K562 (cell line): Measurements from ENCODE around the gene CMTR1. TPM values are rescaled to one million over a fixed set of nuclear protein-coding genes. Genes with fewer than 3 reads are reported as not detected.
A peak's percentile ranks its signal among the peaks of the same experiment; 100 is the strongest.

ENCODE experiments used
- ATAC-seq: fragments of 200-7000 bp; cut with Tn5 transposase; 3 replicates; pipeline ENCODE4 v1.9.1; 2020; ENCODE audit warnings: moderate library complexity
- BruUV-seq: library from RNA; stranded (reverse); fragments of 400-500 nt; replicated peaks from 2 replicates; lab custom pipeline; 2021; lab: Mats Ljungman, UMichigan
- CTCF ChIA-PET: fragments of 300-600 bp; formaldehyde crosslinking; extraction: SDS; loops from one replicate; lab custom pipeline; 2021; ENCODE audit warnings: low intra/inter-chr PET ratio; lab: Yijun Ruan, JAX
- POLR2A ChIA-PET: fragments of 300-600, 350-650 bp; sonication (Branson Sonifier 250); formaldehyde crosslinking; extraction: SDS; loops from one replicate; lab custom pipeline; 2021; ENCODE audit warnings: antibody characterized with exemption, inconsistent platforms; lab: Yijun Ruan, JAX
- DNase-seq, 4 experiments: peaks; one replicate each; pipeline versions ENCODE4 v3.0.0 to v3.0.0-alpha.2; 2011 to 2018; ENCODE audit warnings: low spot score in 3 of 4, mixed read lengths in 3 of 4; ENCODE audit errors: extremely low read depth in 1 of 4
- FAIRE-seq: peaks from 2 replicates; lab custom pipeline; 2011; peaks lifted over from hg19 to GRCh38; lab: Jason Lieb, UNC
- H2AFZ ChIP-seq: 2 replicates; pipeline ENCODE4 v1.6.0; 2011; ENCODE audit warnings: low read depth, low read length, control low read depth, inconsistent platforms
- H3K27ac ChIP-seq: fragments of 200-600 bp; 3 replicates; pipeline ENCODE4 v1.8.0; 2011; ENCODE audit warnings: low read depth, mild to moderate bottlenecking, control low read depth, inconsistent platforms, low read length, moderate library complexity, mixed read lengths; ENCODE audit errors: extremely low read depth
- H3K27me3 ChIP-seq, 2 experiments: fragments of 300-600 bp in 1 of 2; 2 replicates in 1 of 2; 3 replicates in 1 of 2; pipeline versions ENCODE4 v1.6.0 to v1.8.0; 2011; ENCODE audit warnings: inconsistent platforms in 2 of 2, low read length in 2 of 2, mild to moderate bottlenecking in 1 of 2, mixed read lengths in 1 of 2, moderate library complexity in 1 of 2; ENCODE audit not compliant: control insufficient read depth in 2 of 2, insufficient read depth in 2 of 2
- H3K36me3 ChIP-seq: fragments of 300-600 bp; 3 replicates; pipeline ENCODE4 v1.8.0; 2011; ENCODE audit warnings: mild to moderate bottlenecking, low read length, inconsistent platforms; ENCODE audit not compliant: control insufficient read depth, insufficient read depth
- H3K4me1 ChIP-seq, 2 experiments: fragments of 200-600 bp in 1 of 2; replicated peaks in 1 of 2; 2 replicates in 1 of 2; 3 replicates in 1 of 2; pipeline versions ENCODE4 v1.5.1 to v1.8.0; 2011; ENCODE audit warnings: inconsistent platforms in 2 of 2, low read length in 2 of 2, mild to moderate bottlenecking in 1 of 2, mixed read lengths in 1 of 2, moderate library complexity in 1 of 2; ENCODE audit not compliant: control insufficient read depth in 2 of 2, insufficient read depth in 2 of 2
- H3K4me2 ChIP-seq: 2 replicates; pipeline ENCODE4 v1.6.1; 2011; ENCODE audit warnings: low read length, control low read depth, inconsistent platforms, mixed read lengths; ENCODE audit not compliant: insufficient read depth
- H3K4me3 ChIP-seq: fragments of 200-600 bp; sonication (generic), shearing (Covaris generic); 2 replicates; pipeline ENCODE4 v1.5.1; 2016; ENCODE audit warnings: control low read depth, inconsistent platforms
- H3K79me2 ChIP-seq: fragments of 200-600 bp; 3 replicates; pipeline ENCODE4 v1.8.0; 2011; ENCODE audit warnings: low read length, inconsistent platforms; ENCODE audit not compliant: control insufficient read depth, insufficient read depth
- H3K9ac ChIP-seq, 2 experiments: 2 replicates each; pipeline versions ENCODE4 v1.6.0 to v1.6.1; 2011; ENCODE audit warnings: low read depth in 2 of 2, low read length in 2 of 2, control low read depth in 1 of 2, inconsistent platforms in 1 of 2, mild to moderate bottlenecking in 1 of 2, mixed read lengths in 1 of 2; ENCODE audit not compliant: insufficient read depth in 1 of 2
- H3K9me1 ChIP-seq: one replicate; pipeline ENCODE4 v1.6.0; 2011; ENCODE audit warnings: inconsistent platforms, mild to moderate bottlenecking, low read length, moderate library complexity; ENCODE audit not compliant: control insufficient read depth, insufficient read depth
- H3K9me3 ChIP-seq: replicated peaks from 2 replicates; pipeline ENCODE4 v1.5.1; 2011; ENCODE audit warnings: low read depth, low read length, inconsistent platforms; ENCODE audit not compliant: control insufficient read depth, insufficient read depth
- H4K20me1 ChIP-seq: replicated peaks from 2 replicates; pipeline ENCODE4 v1.6.1; 2011; ENCODE audit warnings: low read length, inconsistent platforms, mixed read lengths; ENCODE audit not compliant: control insufficient read depth, insufficient read depth
- CBFA2T3 ChIP-seq: fragments of 450-650 bp; IDR thresholded peaks from 2 replicates; pipeline ENCODE4 v1.6.1; 2017
- CBX3 ChIP-seq, 2 experiments: IDR thresholded peaks; 1 replicate in 1 of 2; 2 replicates in 1 of 2; pipeline ENCODE4 v1.6.1; 2012; ENCODE audit warnings: inconsistent platforms in 2 of 2, low read length in 2 of 2, borderline replicate concordance in 1 of 2, control low read depth in 1 of 2
- EHMT2 ChIP-seq: fragments of 450-650 bp; IDR thresholded peaks from 2 replicates; pipeline ENCODE4 v1.6.1; 2018; ENCODE audit warnings: antibody characterized with exemption
- HNRNPLL ChIP-seq: fragments of 200-400 bp; formaldehyde crosslinking; IDR thresholded peaks from 2 replicates; pipeline ENCODE4 v1.6.1; 2017; ENCODE audit warnings: low read length, low read depth, mild to moderate bottlenecking; ENCODE audit not compliant: poor library complexity, severe bottlenecking
- NCOA1 ChIP-seq: fragments of 450-650 bp; IDR thresholded peaks from 2 replicates; pipeline ENCODE4 v1.6.1; 2016; ENCODE audit warnings: low read depth
- SMAD4 ChIP-seq: fragments of 250-450 bp; sonication (Bioruptor Pico); conservative IDR thresholded peaks from 2 replicates; pipeline ENCODE4 v1.8.0; 2021; ENCODE audit warnings: inconsistent platforms, mild to moderate bottlenecking, moderate library complexity
- ZNF197 ChIP-seq: fragments of 200-800 bp; sonication (Bioruptor generic); IDR thresholded peaks from 2 replicates; pipeline ENCODE4 v1.6.1; 2016; ENCODE audit warnings: low read depth, missing genetic modification characterization, missing compliant biosample characterization
- ZNF644 ChIP-seq: fragments of 200-800 bp; sonication (Bioruptor generic); IDR thresholded peaks from 2 replicates; pipeline ENCODE4 v1.6.1; 2016; ENCODE audit warnings: low read depth, missing genetic modification characterization, missing compliant biosample characterization
- ZNF766 ChIP-seq: fragments of 200-800 bp; sonication (Bioruptor generic); conservative IDR thresholded peaks from 2 replicates; pipeline ENCODE4 v1.6.1; 2016; ENCODE audit warnings: missing genetic modification characterization, missing compliant biosample characterization
- WGBS: fragments of 100-300 bp; shearing (Covaris generic); methylation state at CpG from one replicate; pipeline ENCODE4 v1.1.6; 2016; ENCODE audit warnings: low coverage, mixed read lengths; ENCODE audit not compliant: insufficient coverage; ENCODE audit errors: missing lambda C conversion rate; 5-methylcytosine and 5-hydroxymethylcytosine counted together
- in situ Hi-C: fragments of 300-500 bp; cut with MboI; formaldehyde crosslinking; loops from 4 replicates; pipeline ENCODE4 v1.15.0; 2018; ENCODE audit warnings: inconsistent platforms, mixed read lengths
- intact Hi-C: fragments of 100-400 bp; cut with micrococcal nuclease; formaldehyde crosslinking; loops from 2 replicates; pipeline ENCODE4 v1.14.2; 2022
- polyA plus RNA-seq, 8 experiments: library from polyadenylated mRNA; depleted of rRNA in 4 of 8; stranded (reverse) in 5 of 8; unstranded in 3 of 8; fragments of >200 nt; fragmentation: Nextera tagmentation in 2 of 8; fragmentation: Illumina TruSeq in 1 of 8; extraction: Ambion mirVana in 2 of 8; extraction: Trizol in 1 of 8; gene quantifications; 2 replicates each; pipeline versions ENCODE4 v1.2.1 to v1.2.3, GENCODE V29; 2011 to 2014; ENCODE audit warnings: inconsistent platforms in 1 of 8, missing spikeins in 1 of 8
- total RNA-seq, 7 experiments: library from RNA; depleted of rRNA in 6 of 7; stranded (reverse); fragments of >200 nt in 6 of 7; fragmentation: Illumina TruSeq in 2 of 7; extraction: Trizol in 2 of 7; gene quantifications; 2 replicates each; pipeline versions ENCODE4 v1.2.1 to v1.2.3, GENCODE V29; 2011 to 2021; ENCODE audit warnings: low replicate concordance in 1 of 7
- TF ChIP-seq, protein P1 (sequence below): fragments of 450-650 bp; conservative IDR thresholded peaks from 2 replicates; pipeline ENCODE4 v1.6.1; 2016; ENCODE audit warnings: missing genetic modification characterization, low read depth, mild to moderate bottlenecking, missing compliant biosample characterization, moderate library complexity
- TF ChIP-seq, protein P2 (sequence below), 2 experiments: fragments of 450-650 bp; formaldehyde crosslinking in 1 of 2; IDR thresholded peaks; 2 replicates each; pipeline versions ENCODE4 v1.4.0 to v1.6.1; 2014 to 2020; ENCODE audit warnings: mild to moderate bottlenecking in 2 of 2, borderline replicate concordance in 1 of 2, low read depth in 1 of 2

The CMTR1 gene
- total and polyA plus RNA-seq, 9 of the 15 experiments (the other 6 are each of a cell fraction or from before 2014, with no cell fraction given), result 2.9 to 63.5 (median 49.5) TPM

DNA sequence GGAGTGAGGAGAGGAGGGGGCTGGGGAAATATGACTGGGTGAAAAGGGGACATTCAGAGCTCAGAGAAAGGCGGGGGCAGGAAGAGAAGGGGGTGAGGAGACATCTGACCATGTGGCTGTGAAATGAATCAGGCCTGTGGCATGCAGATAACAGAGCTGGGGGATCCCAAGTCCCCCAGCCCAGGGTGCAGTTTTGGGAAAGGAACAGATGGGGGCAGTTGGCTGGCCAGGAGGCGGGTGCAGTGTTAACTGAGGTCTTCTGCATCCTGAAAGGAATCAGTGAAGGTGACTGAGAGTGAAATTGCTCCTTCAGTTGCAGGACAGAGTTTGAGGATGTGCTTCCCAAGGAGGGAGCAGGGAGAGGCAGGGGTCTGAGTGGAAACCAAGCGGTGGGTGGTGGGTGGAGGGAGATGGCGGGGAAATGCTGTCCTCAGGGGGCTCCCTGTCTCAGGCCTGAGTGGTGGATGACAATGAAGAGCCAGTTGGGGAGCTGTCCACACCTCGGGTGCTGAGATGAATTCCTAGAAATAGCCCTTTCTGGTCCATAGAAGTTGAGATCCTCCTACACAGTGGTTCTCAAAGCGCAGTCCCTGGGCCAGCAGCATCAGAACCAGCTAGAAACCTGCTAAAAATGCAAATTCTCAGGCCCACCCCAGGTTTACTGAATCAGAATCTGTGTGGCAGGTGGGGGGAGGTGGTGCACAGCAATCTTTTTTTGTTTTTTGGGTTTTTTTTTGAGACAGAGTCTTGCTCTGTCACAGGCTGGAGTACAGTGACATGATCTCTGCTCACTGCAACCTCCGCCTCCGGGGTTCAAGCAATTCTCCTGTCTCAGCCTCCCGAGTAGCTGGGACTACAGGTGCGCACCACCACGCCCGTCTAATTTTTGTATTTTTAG is 92.7 kb downstream of the CMTR1 start:
- no peaks in the 10 kb centered on the region for H4K20me1 ChIP-seq
- ChIA-PET POLR2A (interaction anchor here (0.7 to 2.1 kb wide), 5 partner anchors 9 to 35 kb away, joined by 3 to 6 read pairs (median 3); no protein-coding TSS in a partner anchor), CTCF (interaction anchor here (0.7 kb wide), 1 partner anchor 23 kb away, joined by 5 read pairs; no protein-coding TSS in a partner anchor)
- no peak overlapping the region for H2AFZ ChIP-seq
- H3K9ac ChIP-seq, result no peak overlapping the region
- FAIRE-seq (peak; percentile 72), ATAC-seq (peak; percentile 83), DNase-seq (peak; percentile 58 to 77 (median 72))
- H3K27ac ChIP-seq, result no peak overlapping the region
- no peaks in the 10 kb centered on the region for H3K36me3 ChIP-seq
- in situ Hi-C loops (no loop called here), intact Hi-C loops (no loop called here)
- H3K4me1 ChIP-seq, result no peaks in the 10 kb centered on the region
- no peaks in the 10 kb centered on the region for H3K9me3 ChIP-seq
- no TSS peak for BruUV-seq
- H3K79me2 ChIP-seq, result no peaks in the 10 kb centered on the region
- no peak overlapping the region for H3K4me2 ChIP-seq
- 2% methylated on average over 10 of the region's 12 CpGs for WGBS
- H3K27me3 ChIP-seq, result peaks cover 41 to 66% of the 10 kb centered on the region in 2 experiments
- no peaks in the 10 kb centered on the region for H3K9me1 ChIP-seq
- H3K4me3 ChIP-seq, result no peak overlapping the region
- TF ChIP-seq, protein P1, sequence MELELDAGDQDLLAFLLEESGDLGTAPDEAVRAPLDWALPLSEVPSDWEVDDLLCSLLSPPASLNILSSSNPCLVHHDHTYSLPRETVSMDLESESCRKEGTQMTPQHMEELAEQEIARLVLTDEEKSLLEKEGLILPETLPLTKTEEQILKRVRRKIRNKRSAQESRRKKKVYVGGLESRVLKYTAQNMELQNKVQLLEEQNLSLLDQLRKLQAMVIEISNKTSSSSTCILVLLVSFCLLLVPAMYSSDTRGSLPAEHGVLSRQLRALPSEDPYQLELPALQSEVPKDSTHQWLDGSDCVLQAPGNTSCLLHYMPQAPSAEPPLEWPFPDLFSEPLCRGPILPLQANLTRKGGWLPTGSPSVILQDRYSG (tag), result peak; percentile 71; the same call in 1 of the 2 replicates
- TF ChIP-seq SMAD4 (CRISPR knock-in tag) (peak; percentile 62), ZNF197 (CRISPR knock-in tag) (peak; percentile 85; the same call in 1 of the 2 replicates), CBX3 (IDR thresholded peaks at IDR 0.05; ENCODE audit: borderline replicate concordance in 1 of 2, low read length in 2 of 2) (peak in 1 of 2 experiments; percentile 40; a peak in 1 of 3 replicates), CBFA2T3 (peak; percentile 48; the same call in 1 of the 2 replicates), ZNF644 (tag) (0 out of 2 replicates have a peak, but pooled peaks have one; percentile 55), NCOA1 (peak; percentile 58; the same call in 1 of the 2 replicates), HNRNPLL (no peak), EHMT2 (peak; percentile 100), ZNF766 (peak; percentile 76; the same call in 1 of the 2 replicates)
- TF ChIP-seq, protein P2, sequence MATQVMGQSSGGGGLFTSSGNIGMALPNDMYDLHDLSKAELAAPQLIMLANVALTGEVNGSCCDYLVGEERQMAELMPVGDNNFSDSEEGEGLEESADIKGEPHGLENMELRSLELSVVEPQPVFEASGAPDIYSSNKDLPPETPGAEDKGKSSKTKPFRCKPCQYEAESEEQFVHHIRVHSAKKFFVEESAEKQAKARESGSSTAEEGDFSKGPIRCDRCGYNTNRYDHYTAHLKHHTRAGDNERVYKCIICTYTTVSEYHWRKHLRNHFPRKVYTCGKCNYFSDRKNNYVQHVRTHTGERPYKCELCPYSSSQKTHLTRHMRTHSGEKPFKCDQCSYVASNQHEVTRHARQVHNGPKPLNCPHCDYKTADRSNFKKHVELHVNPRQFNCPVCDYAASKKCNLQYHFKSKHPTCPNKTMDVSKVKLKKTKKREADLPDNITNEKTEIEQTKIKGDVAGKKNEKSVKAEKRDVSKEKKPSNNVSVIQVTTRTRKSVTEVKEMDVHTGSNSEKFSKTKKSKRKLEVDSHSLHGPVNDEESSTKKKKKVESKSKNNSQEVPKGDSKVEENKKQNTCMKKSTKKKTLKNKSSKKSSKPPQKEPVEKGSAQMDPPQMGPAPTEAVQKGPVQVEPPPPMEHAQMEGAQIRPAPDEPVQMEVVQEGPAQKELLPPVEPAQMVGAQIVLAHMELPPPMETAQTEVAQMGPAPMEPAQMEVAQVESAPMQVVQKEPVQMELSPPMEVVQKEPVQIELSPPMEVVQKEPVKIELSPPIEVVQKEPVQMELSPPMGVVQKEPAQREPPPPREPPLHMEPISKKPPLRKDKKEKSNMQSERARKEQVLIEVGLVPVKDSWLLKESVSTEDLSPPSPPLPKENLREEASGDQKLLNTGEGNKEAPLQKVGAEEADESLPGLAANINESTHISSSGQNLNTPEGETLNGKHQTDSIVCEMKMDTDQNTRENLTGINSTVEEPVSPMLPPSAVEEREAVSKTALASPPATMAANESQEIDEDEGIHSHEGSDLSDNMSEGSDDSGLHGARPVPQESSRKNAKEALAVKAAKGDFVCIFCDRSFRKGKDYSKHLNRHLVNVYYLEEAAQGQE (IDR thresholded peaks at IDR 0.05; ENCODE audit: borderline replicate concordance), result peak; percentile 99
- TF ChIP-seq, protein P2 (CRISPR knock-in tag; IDR thresholded peaks at IDR 0.05; ENCODE audit: low read depth), result peak; percentile 96
